ENCODE results near the gene HDAC1.
A peak's percentile ranks its signal among the peaks of the same experiment; 100 is the strongest.
"Not testable (repeated sequence)": the region's sequence is repeated elsewhere in the genome, so short reads cannot be mapped to it uniquely, and the experiment has no call there.

HDAC1 gene

GRCh38 chr1:32249831-32250525 lies 41.9 kb upstream of the HDAC1 start:
- Mint-ChIP-seq H3K4me1 (peaks cover 35% of the 10 kb centered on the region), H3K27me3 (ENCODE audit: low read depth) (peaks cover 14% of the 10 kb centered on the region), H3K4me3 (peak overlapping the region in 1 of 3 experiments; percentile 3), H3K9me3 (no peaks in the 10 kb centered on the region), H3K27ac (peak overlapping the region; percentile 60 to 84 (median 67)), H3K36me3 (ENCODE audit: low read depth) (no peaks in the 10 kb centered on the region)
- TF ChIP-seq CTCF (IDR thresholded peaks at IDR 0.05; ENCODE audit: unreplicated experiment in 3 of 3), result no peak

GRCh38 chr1:32250893-32251716 lies 40.8 kb upstream of the HDAC1 start, which contains the start of gene LCK:
TSS of gene LCK (plus strand) at chr1:32251265. CDS start at chr1:32274330, 23,065 bp downstream.
- H3K36me3 Mint-ChIP-seq (ENCODE audit: low read depth), result no peaks in the 10 kb centered on the region

GRCh38 chr1:32255072-32256071 lies 36.5 kb upstream of the HDAC1 start:
- H3K4me1 Mint-ChIP-seq, result peaks cover 15% of the 10 kb centered on the region

More at GRCh38 chr1:32250893-32251716, 40.8 kb upstream of the HDAC1 start, which contains the start of gene LCK:
- peaks cover 14% of the 10 kb centered on the region for H3K27me3 Mint-ChIP-seq (ENCODE audit: low read depth)
- peak within 1 kb of the TSS in 2 of 3 experiments; percentile 1 to 3 for H3K4me3 Mint-ChIP-seq
- H3K9me3 Mint-ChIP-seq, result no peaks in the 10 kb centered on the region
- peak within 1 kb of the TSS; percentile 60 to 84 (median 67) for H3K27ac Mint-ChIP-seq
- TF ChIP-seq CTCF (IDR thresholded peaks at IDR 0.05; ENCODE audit: unreplicated experiment in 3 of 3), result no peak
- H3K4me1 Mint-ChIP-seq, result peaks cover 35% of the 10 kb centered on the region

GRCh38 chr1:32256473-32257226 lies 35.2 kb upstream of the HDAC1 start:
- H3K4me1 Mint-ChIP-seq, result peaks cover 9% of the 10 kb centered on the region
- no peak overlapping the region for H3K27ac Mint-ChIP-seq
- no peaks in the 10 kb centered on the region for H3K9me3 Mint-ChIP-seq
- TF ChIP-seq CTCF (IDR thresholded peaks at IDR 0.05; ENCODE audit: unreplicated experiment in 3 of 3), result no peak
- H3K4me3 Mint-ChIP-seq, result no peak overlapping the region
- no peaks in the 10 kb centered on the region for H3K36me3 Mint-ChIP-seq (ENCODE audit: low read depth)
- peaks cover 12% of the 10 kb centered on the region for H3K27me3 Mint-ChIP-seq (ENCODE audit: low read depth)

More at GRCh38 chr1:32255072-32256071, 36.5 kb upstream of the HDAC1 start:
- H3K36me3 Mint-ChIP-seq (ENCODE audit: low read depth), result no peaks in the 10 kb centered on the region
- TF ChIP-seq CTCF (IDR thresholded peaks at IDR 0.05; ENCODE audit: unreplicated experiment in 3 of 3), result no peak
- H3K4me3 Mint-ChIP-seq, result no peak overlapping the region
- H3K27me3 Mint-ChIP-seq (ENCODE audit: low read depth), result peaks cover 9% of the 10 kb centered on the region
- H3K27ac Mint-ChIP-seq, result no peak overlapping the region
- H3K9me3 Mint-ChIP-seq, result no peaks in the 10 kb centered on the region

GRCh38 chr1:32257227-32257508 lies 34.7 kb upstream of the HDAC1 start:
- no peak overlapping the region for H3K4me3 Mint-ChIP-seq
- no peak overlapping the region for H3K27ac Mint-ChIP-seq
- peaks cover 10% of the 10 kb centered on the region for H3K27me3 Mint-ChIP-seq (ENCODE audit: low read depth)

GRCh38 chr1:32263236-32263593 lies 28.7 kb upstream of the HDAC1 start:
- not testable (repeated sequence) for H3K4me1 Mint-ChIP-seq; H3K36me3 Mint-ChIP-seq (ENCODE audit: low read depth); H3K9me3 Mint-ChIP-seq; H3K27ac Mint-ChIP-seq; H3K4me3 Mint-ChIP-seq; H3K27me3 Mint-ChIP-seq (ENCODE audit: low read depth)

More at GRCh38 chr1:32257227-32257508, 34.7 kb upstream of the HDAC1 start:
- no peak for TF ChIP-seq CTCF (IDR thresholded peaks at IDR 0.05; ENCODE audit: unreplicated experiment in 3 of 3)
- no peaks in the 10 kb centered on the region for H3K9me3 Mint-ChIP-seq
- H3K36me3 Mint-ChIP-seq (ENCODE audit: low read depth), result no peaks in the 10 kb centered on the region
- H3K4me1 Mint-ChIP-seq, result peaks cover 4% of the 10 kb centered on the region
